ENCODE results near the gene RBFOX1. TPM values are rescaled to one million over a fixed set of nuclear protein-coding genes. Genes with fewer than 3 reads are reported as not detected.

RBFOX1 gene
- total RNA-seq, 1 donor from 2014 or later = not detected

- Mint-ChIP-seq H3K27me3 (no peaks in the 10 kb centered on the region), H3K36me3 (ENCODE audit: low read depth) (no peaks in the 10 kb centered on the region), H3K4me3 (no peak overlapping the region), H3K9me3 (peaks cover 22% of the 10 kb centered on the region), H3K4me1 (no peaks in the 10 kb centered on the region), H3K27ac (no peak overlapping the region)
- intact Hi-C loops (cut with micrococcal nuclease) = no loop called here
- TF ChIP-seq CTCF (IDR thresholded peaks at IDR 0.05) = no peak
- no peak for DNase-seq
- CTCF ChIA-PET = no interaction called here
- POLR2A ChIA-PET = no interaction called here
- no peak for ATAC-seq (ENCODE audit: low read depth)
Measured at GRCh38 chr16:7736138-7736665, 403.6 kb downstream of the RBFOX1 start.

GRCh38 chr16:7742626-7743025 lies 410.0 kb downstream of the RBFOX1 start:
- Mint-ChIP-seq H3K4me1 (no peaks in the 10 kb centered on the region), H3K36me3 (ENCODE audit: low read depth) (no peaks in the 10 kb centered on the region), H3K4me3 (no peak overlapping the region), H3K27me3 (no peaks in the 10 kb centered on the region), H3K9me3 (peaks cover 6% of the 10 kb centered on the region), H3K27ac (no peak overlapping the region)
- DNase-seq (no peak), ATAC-seq (ENCODE audit: low read depth) (no peak)
- ChIA-PET CTCF (no interaction called here), POLR2A (no interaction called here)
- intact Hi-C loops (cut with micrococcal nuclease) = no loop called here
- TF ChIP-seq CTCF (IDR thresholded peaks at IDR 0.05) = no peak

DNA sequence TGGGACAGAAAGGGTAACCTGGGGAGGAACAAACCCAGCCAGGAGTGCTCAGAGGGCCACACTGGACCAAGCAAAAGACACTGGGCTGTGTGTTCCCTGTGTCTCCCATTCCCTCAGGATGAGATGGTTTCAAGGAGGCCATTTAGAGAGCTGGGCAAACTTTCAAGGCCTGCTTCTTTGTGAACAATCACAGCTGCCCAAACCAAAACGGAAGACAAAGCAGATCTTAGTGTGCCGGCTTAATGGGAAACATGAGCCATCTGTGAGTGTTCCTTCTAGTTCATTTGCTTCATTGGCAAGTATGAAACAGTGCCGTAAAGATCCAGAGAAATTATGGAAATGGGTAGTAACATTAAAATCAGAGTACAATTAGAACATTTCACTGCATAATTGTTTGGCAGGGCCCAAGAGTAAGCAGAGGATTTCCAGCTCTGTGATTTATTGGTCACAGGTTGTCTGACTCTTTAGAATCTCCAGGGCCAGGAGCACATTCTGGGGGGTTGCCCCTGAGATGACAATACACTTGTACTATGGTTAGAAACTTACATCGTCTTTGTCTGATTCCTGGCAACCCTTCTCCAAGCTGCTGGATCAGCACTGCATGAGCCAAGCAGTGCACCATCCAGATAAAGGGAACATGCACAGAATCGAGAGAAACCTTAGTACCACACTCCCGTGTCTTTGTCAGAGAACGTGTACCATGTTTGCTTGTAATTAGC lies 412.1 kb downstream of the RBFOX1 start:
- no peaks in the 10 kb centered on the region for H3K27me3 Mint-ChIP-seq
- H3K4me3 Mint-ChIP-seq = no peak overlapping the region
- ATAC-seq (ENCODE audit: low read depth) (no peak), DNase-seq (no peak)
- no peak for TF ChIP-seq CTCF (IDR thresholded peaks at IDR 0.05)
- H3K9me3 Mint-ChIP-seq = no peaks in the 10 kb centered on the region
- CTCF ChIA-PET = no interaction called here
- POLR2A ChIA-PET = no interaction called here
- no peak overlapping the region for H3K27ac Mint-ChIP-seq
- no peaks in the 10 kb centered on the region for H3K4me1 Mint-ChIP-seq
- H3K36me3 Mint-ChIP-seq (ENCODE audit: low read depth) = no peaks in the 10 kb centered on the region
- intact Hi-C loops (cut with micrococcal nuclease) = no loop called here

- TF ChIP-seq CTCF (IDR thresholded peaks at IDR 0.05) = no peak
- ATAC-seq (ENCODE audit: low read depth) (no peak), DNase-seq (no peak)
- Mint-ChIP-seq H3K27ac (no peak overlapping the region), H3K9me3 (no peaks in the 10 kb centered on the region), H3K36me3 (ENCODE audit: low read depth) (no peaks in the 10 kb centered on the region), H3K4me3 (no peak overlapping the region), H3K27me3 (no peaks in the 10 kb centered on the region), H3K4me1 (no peaks in the 10 kb centered on the region)
- ChIA-PET CTCF (no interaction called here), POLR2A (no interaction called here)
- intact Hi-C loops (cut with micrococcal nuclease) = no loop called here
Measured at GRCh38 chr16:7745276-7745675, 412.6 kb downstream of the RBFOX1 start.

- intact Hi-C loops (cut with micrococcal nuclease) = no loop called here
- no peaks in the 10 kb centered on the region for H3K9me3 Mint-ChIP-seq
Measured at GRCh38 chr16:7746941-7747340, 414.3 kb downstream of the RBFOX1 start.

More at GRCh38 chr16:7746941-7747340, 414.3 kb downstream of the RBFOX1 start:
- ChIA-PET POLR2A (no interaction called here), CTCF (no interaction called here)
- H3K36me3 Mint-ChIP-seq (ENCODE audit: low read depth) = no peaks in the 10 kb centered on the region
- no peak for TF ChIP-seq CTCF (IDR thresholded peaks at IDR 0.05)
- H3K4me1 Mint-ChIP-seq = no peaks in the 10 kb centered on the region
- no peak overlapping the region for H3K4me3 Mint-ChIP-seq
- no peak for ATAC-seq (ENCODE audit: low read depth)
- no peak overlapping the region for H3K27ac Mint-ChIP-seq
- no peak for DNase-seq
- no peaks in the 10 kb centered on the region for H3K27me3 Mint-ChIP-seq
